ENCODE data around the gene CFAP43. TPM values are rescaled to one million over a fixed set of nuclear protein-coding genes. Genes with fewer than 3 reads are reported as not detected.
A peak's percentile ranks its signal among the peaks of the same experiment; 100 is the strongest.

Gene CFAP43
- total and polyA plus RNA-seq, 9 of the 15 experiments (the other 6 are each of a cell fraction or from before 2014, with no cell fraction given): 0.07 to 0.86 (median 0.11) TPM; not detected in 1

- TF ChIP-seq PCBP1 (IDR thresholded peaks at IDR 0.05; ENCODE audit: low read depth, low read length, poor library complexity, severe bottlenecking) (no peak), ZNF184 (CRISPR knock-in tag; IDR thresholded peaks at IDR 0.05) (no peak), E4F1 (CRISPR knock-in tag; IDR thresholded peaks at IDR 0.05; ENCODE audit: borderline replicate concordance) (no peak), SFPQ (IDR thresholded peaks at IDR 0.05; ENCODE audit: low read depth, low read length) (no peak), SMAD1 (IDR thresholded peaks at IDR 0.05; ENCODE audit: low read depth, low read length, partially characterized antibody) (no peak), MEIS2 (IDR thresholded peaks at IDR 0.05; ENCODE audit: partially characterized antibody) (no peak), POLR2G (IDR thresholded peaks at IDR 0.05; ENCODE audit: low read depth, low read length) (peak; percentile 77), MTA3 (IDR thresholded peaks at IDR 0.05; ENCODE audit: borderline replicate concordance) (peak; percentile 68; the same call in 1 of the 2 replicates), GATA2 (CRISPR knock-in tag; IDR thresholded peaks at IDR 0.05) (no peak), ARID3B (CRISPR knock-in tag; IDR thresholded peaks at IDR 0.05; ENCODE audit: borderline replicate concordance) (no peak), GATAD2B (IDR thresholded peaks at IDR 0.05; ENCODE audit: borderline replicate concordance) (no peak), RBM22 (IDR thresholded peaks at IDR 0.05; ENCODE audit: low read depth, low read length, poor library complexity, severe bottlenecking) (peak; percentile 79), HDGF (IDR thresholded peaks at IDR 0.05) (no peak), IRF1 (CRISPR knock-in tag; IDR thresholded peaks at IDR 0.05; ENCODE audit: borderline replicate concordance) (no peak), ATF2 (CRISPR knock-in tag; IDR thresholded peaks at IDR 0.05) (no peak), FOXO4 (CRISPR knock-in tag; IDR thresholded peaks at IDR 0.05) (no peak)
Observed at GRCh38 chr10:104231784-104232612, at the start of gene CFAP43 (continued).
